T47D (cell line): ENCODE data around the gene CFAP100.

ENCODE experiments used
- DNase-seq, 2 experiments: peaks; one replicate each; pipeline versions ENCODE4 v3.0.0 to v3.0.0-alpha.2; 2011 to 2012; ENCODE audit warnings: low read depth in 1 of 2, low spot score in 1 of 2
- JUND ChIP-seq: IDR thresholded peaks from 2 replicates; pipeline ENCODE4 v1.6.1; 2012; ENCODE audit warnings: low read depth
- in situ Hi-C: cut with HindIII; loops from 2 replicates; pipeline ENCODE4 v1.10.0; 2016; ENCODE audit warnings: low sequenced_read_pairs, low pct_unique_long_range_greater_than_20kb

The CFAP100 gene

DNA sequence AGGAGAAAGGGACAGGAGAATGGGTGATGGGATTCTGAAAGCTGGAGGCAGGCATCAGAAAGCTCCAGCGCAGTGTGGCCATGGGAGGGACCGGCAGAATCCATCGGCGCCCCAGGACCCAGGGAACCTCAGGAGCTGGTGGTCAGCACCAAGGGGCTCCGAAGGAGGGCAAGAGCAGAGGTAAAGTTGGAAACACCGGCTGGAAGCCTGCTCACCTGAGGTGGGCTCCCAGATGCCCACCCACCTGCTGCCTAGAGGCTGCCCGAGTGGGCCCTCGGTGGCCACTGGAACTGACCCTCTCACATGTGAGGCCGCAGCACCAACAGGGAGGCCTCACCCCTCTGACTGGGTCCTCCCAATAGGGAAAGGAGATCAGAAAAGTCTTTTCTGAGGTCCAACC is 91.2 kb downstream of the CFAP100 start:
- no peak for TF ChIP-seq JUND
- in situ Hi-C loops = no loop called here
- DNase-seq = no peak
